HepG2 (cell line): Measurements from ENCODE around the gene NRBP1. TPM values are rescaled to one million over a fixed set of nuclear protein-coding genes. Genes with fewer than 3 reads are reported as not detected.

Experiments used
- ARNTL ChIP-seq: sonication (generic); formaldehyde crosslinking; IDR thresholded peaks from 2 replicates; pipeline ENCODE4 v1.4.0; 2020; ENCODE audit warnings: mild to moderate bottlenecking, missing genetic modification reagents
- CREBL2 ChIP-seq: sonication (generic); formaldehyde crosslinking; IDR thresholded peaks from 2 replicates; pipeline ENCODE4 v1.8.1; 2023; ENCODE audit warnings: missing genetic modification reagents, mild to moderate bottlenecking, borderline replicate concordance
- DNMT3B ChIP-seq: conservative IDR thresholded peaks from 2 replicates; pipeline ENCODE4 v1.6.1; 2016; ENCODE audit warnings: missing biosample characterization, control low read depth
- FOSL2 ChIP-seq: sonication (generic); formaldehyde crosslinking; IDR thresholded peaks from 2 replicates; pipeline ENCODE4 v1.4.0; 2020; ENCODE audit warnings: missing genetic modification reagents
- HDAC6 ChIP-seq: fragments of 200-600 bp; sonication (generic); IDR thresholded peaks from 2 replicates; pipeline ENCODE4 v1.7.0; 2017; ENCODE audit warnings: mild to moderate bottlenecking, antibody characterized with exemption, low read length, low read depth
- HNF1A ChIP-seq, 2 experiments: sonication (generic) in 1 of 2; formaldehyde crosslinking in 1 of 2; IDR thresholded peaks; 2 replicates each; pipeline versions ENCODE4 v1.4.0 to v1.6.1; 2016 to 2020; ENCODE audit warnings: borderline replicate concordance in 1 of 2, low read depth in 1 of 2, mild to moderate bottlenecking in 1 of 2, missing genetic modification reagents in 1 of 2
- KDM5B ChIP-seq: sonication (generic); formaldehyde crosslinking; IDR thresholded peaks from 2 replicates; pipeline ENCODE4 v1.4.0; 2020; ENCODE audit warnings: missing genetic modification reagents, mild to moderate bottlenecking, borderline replicate concordance
- MYNN ChIP-seq: sonication (generic); formaldehyde crosslinking; IDR thresholded peaks from 2 replicates; pipeline ENCODE4 v1.4.0; 2020; ENCODE audit warnings: mild to moderate bottlenecking, low read depth, missing genetic modification reagents
- NFKBIZ ChIP-seq: IDR thresholded peaks from 2 replicates; pipeline ENCODE4 v1.6.1; 2018; ENCODE audit warnings: missing genetic modification reagents, missing compliant biosample characterization
- NFYC ChIP-seq: IDR thresholded peaks from 2 replicates; pipeline ENCODE4 v1.6.1; 2016; ENCODE audit warnings: missing genetic modification reagents, missing compliant biosample characterization
- NPAS2 ChIP-seq: sonication (generic); formaldehyde crosslinking; IDR thresholded peaks from 2 replicates; pipeline ENCODE4 v1.8.0; 2022; ENCODE audit warnings: mild to moderate bottlenecking, missing genetic modification reagents, borderline replicate concordance
- PAXIP1 ChIP-seq: sonication (generic); formaldehyde crosslinking; conservative IDR thresholded peaks from 2 replicates; pipeline ENCODE4 v1.4.0; 2020; ENCODE audit warnings: mild to moderate bottlenecking, missing genetic modification reagents, moderate library complexity
- PREB ChIP-seq: sonication (generic); formaldehyde crosslinking; IDR thresholded peaks from 2 replicates; pipeline ENCODE4 v1.4.0; 2020; ENCODE audit warnings: missing genetic modification reagents
- ZFX ChIP-seq: sonication (generic); formaldehyde crosslinking; IDR thresholded peaks from 2 replicates; pipeline ENCODE4 v1.4.0; 2020; ENCODE audit warnings: mild to moderate bottlenecking, low read depth, missing genetic modification reagents, moderate library complexity
- ZNF251 ChIP-seq: sonication (generic); formaldehyde crosslinking; IDR thresholded peaks from 2 replicates; pipeline ENCODE4 v1.9.0; 2021; ENCODE audit warnings: mild to moderate bottlenecking, missing genetic modification reagents
- ZNF335 ChIP-seq: sonication (generic); formaldehyde crosslinking; IDR thresholded peaks from 2 replicates; pipeline ENCODE4 v1.4.0; 2020; ENCODE audit warnings: missing genetic modification reagents
- ZNF496 ChIP-seq: sonication (generic); formaldehyde crosslinking; IDR thresholded peaks from 2 replicates; pipeline ENCODE4 v1.8.1; 2023; ENCODE audit warnings: mild to moderate bottlenecking, moderate library complexity, missing genetic modification reagents; ENCODE audit not compliant: insufficient replicate concordance
- ZNF746 ChIP-seq: sonication (generic); formaldehyde crosslinking; IDR thresholded peaks from 2 replicates; pipeline ENCODE4 v1.8.0; 2022; ENCODE audit warnings: mild to moderate bottlenecking, missing genetic modification reagents
- polyA plus RNA-seq, 8 experiments: library from polyadenylated mRNA; depleted of rRNA in 3 of 8; stranded (reverse) in 7 of 8; unstranded in 1 of 8; fragments of >200 nt; fragmentation: Illumina TruSeq in 4 of 8; extraction: Trizol in 4 of 8; gene quantifications; 2 replicates each; pipeline versions ENCODE4 v1.2.1 to v1.2.3, GENCODE V29; 2011 to 2016; ENCODE audit warnings: low read depth in 4 of 8, missing spikeins in 1 of 8, mixed read lengths in 1 of 8; ENCODE audit not compliant: insufficient read depth in 1 of 8
- total RNA-seq, 5 experiments: library from RNA; depleted of rRNA; stranded (reverse); fragments of >200 nt; fragmentation: Illumina TruSeq; extraction: Trizol; gene quantifications; 2 replicates each; pipeline ENCODE4 v1.2.3, GENCODE V29; 2016; ENCODE audit warnings: low read depth in 1 of 5

Gene NRBP1
- total and polyA plus RNA-seq, 2 of the 13 experiments (the other 11 are each of a cell fraction or from before 2014, with no cell fraction given): 165 to 240 TPM

GRCh38 chr2:27409321-27410073, 18.9 kb upstream of the NRBP1 start, which contains the start of gene PPM1G (continued):
- TF ChIP-seq CREBL2 (CRISPR knock-in tag) (peak; percentile 95), ZNF251 (CRISPR knock-in tag) (no peak), NFKBIZ (CRISPR knock-in tag) (no peak), DNMT3B (CRISPR knock-in tag) (0 out of 2 replicates have a peak, but pooled peaks have one; percentile 77), PREB (CRISPR knock-in tag) (0 out of 2 replicates have a peak, but pooled peaks have one; percentile 32), HDAC6 (no peak), KDM5B (CRISPR knock-in tag) (peak; percentile 99), MYNN (no peak), PAXIP1 (CRISPR knock-in tag) (0 out of 2 replicates have a peak, but pooled peaks have one; percentile 53), ZFX (CRISPR knock-in tag) (peak; percentile 96), ZNF335 (CRISPR knock-in tag) (peak; percentile 70; the same call in 1 of the 2 replicates), FOSL2 (CRISPR knock-in tag) (peak; percentile 57), NPAS2 (no peak), ARNTL (CRISPR knock-in tag) (peak; percentile 48; the same call in 1 of the 2 replicates), NFYC (CRISPR knock-in tag) (peak; percentile 45), HNF1A (IDR thresholded peaks at IDR 0.05; ENCODE audit: low read depth) (no peak), HNF1A (CRISPR knock-in tag; IDR thresholded peaks at IDR 0.05; ENCODE audit: borderline replicate concordance) (peak; percentile 74; the same call in 1 of the 2 replicates), ZNF496 (CRISPR knock-in tag) (no peak), ZNF746 (no peak; the same call in 1 of the 2 replicates)
